ENCODE results near the gene ONECUT3.

DNA sequence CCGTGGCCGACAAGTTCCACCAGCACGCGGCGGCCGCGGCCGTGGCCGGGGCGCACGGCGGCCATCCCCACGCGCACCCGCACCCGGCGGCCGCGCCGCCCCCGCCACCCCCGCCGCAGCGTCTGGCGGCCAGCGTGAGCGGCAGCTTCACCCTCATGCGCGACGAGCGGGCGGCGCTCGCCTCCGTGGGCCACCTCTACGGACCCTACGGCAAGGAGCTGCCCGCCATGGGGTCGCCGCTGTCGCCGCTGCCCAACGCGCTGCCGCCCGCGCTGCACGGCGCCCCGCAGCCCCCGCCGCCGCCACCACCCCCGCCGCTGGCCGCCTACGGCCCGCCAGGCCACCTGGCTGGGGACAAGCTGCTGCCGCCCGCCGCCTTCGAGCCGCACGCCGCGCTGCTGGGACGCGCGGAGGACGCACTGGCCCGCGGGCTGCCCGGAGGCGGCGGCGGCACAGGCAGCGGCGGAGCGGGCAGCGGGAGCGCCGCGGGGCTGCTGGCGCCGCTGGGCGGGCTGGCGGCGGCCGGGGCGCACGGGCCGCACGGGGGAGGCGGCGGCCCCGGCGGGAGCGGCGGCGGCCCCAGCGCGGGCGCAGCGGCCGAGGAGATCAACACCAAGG is 821 bp downstream of the ONECUT3 start:
- TF ChIP-seq, protein P1, sequence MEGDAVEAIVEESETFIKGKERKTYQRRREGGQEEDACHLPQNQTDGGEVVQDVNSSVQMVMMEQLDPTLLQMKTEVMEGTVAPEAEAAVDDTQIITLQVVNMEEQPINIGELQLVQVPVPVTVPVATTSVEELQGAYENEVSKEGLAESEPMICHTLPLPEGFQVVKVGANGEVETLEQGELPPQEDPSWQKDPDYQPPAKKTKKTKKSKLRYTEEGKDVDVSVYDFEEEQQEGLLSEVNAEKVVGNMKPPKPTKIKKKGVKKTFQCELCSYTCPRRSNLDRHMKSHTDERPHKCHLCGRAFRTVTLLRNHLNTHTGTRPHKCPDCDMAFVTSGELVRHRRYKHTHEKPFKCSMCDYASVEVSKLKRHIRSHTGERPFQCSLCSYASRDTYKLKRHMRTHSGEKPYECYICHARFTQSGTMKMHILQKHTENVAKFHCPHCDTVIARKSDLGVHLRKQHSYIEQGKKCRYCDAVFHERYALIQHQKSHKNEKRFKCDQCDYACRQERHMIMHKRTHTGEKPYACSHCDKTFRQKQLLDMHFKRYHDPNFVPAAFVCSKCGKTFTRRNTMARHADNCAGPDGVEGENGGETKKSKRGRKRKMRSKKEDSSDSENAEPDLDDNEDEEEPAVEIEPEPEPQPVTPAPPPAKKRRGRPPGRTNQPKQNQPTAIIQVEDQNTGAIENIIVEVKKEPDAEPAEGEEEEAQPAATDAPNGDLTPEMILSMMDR (IDR thresholded peaks at IDR 0.05), result no peak
- TF ChIP-seq POLR2A (IDR thresholded peaks at IDR 0.05), result no peak

All from adrenal gland (tissue), 5 donors.